HUDEP-2 (cell line): ENCODE data around the gene KCNF1.

ENCODE experiments used
- DNase-seq, 76 experiments: peaks; one replicate each; lab custom pipeline; 2025; ENCODE audit not compliant: unreplicated experiment in 76 of 76; lab: John Stamatoyannopoulos, UW

Gene KCNF1

GRCh38 chr2:10911291-10912075 is at the start of gene KCNF1:
KCNF1 (plus strand) TSS chr2:10911934; CDS start chr2:10912427, 493 bp downstream.
- peak in 1 of 76 experiments; percentile 1 for DNase-seq

GRCh38 chr2:10862330-10862729 is 49.4 kb upstream of the KCNF1 start:
- no peak for DNase-seq

- DNase-seq: no peak
These were observed 48.7 kb upstream of the KCNF1 start for GRCh38 chr2:10863047-10863446.

GRCh38 chr2:10863837-10864236 is 47.9 kb upstream of the KCNF1 start:
- no peak for DNase-seq

- DNase-seq: no peak
These were observed 47.5 kb upstream of the KCNF1 start for GRCh38 chr2:10864251-10864650.

GRCh38 chr2:10864861-10865636 is 46.7 kb upstream of the KCNF1 start:
- no peak for DNase-seq

GRCh38 chr2:10865841-10866240 is 45.9 kb upstream of the KCNF1 start:
- DNase-seq: no peak

- DNase-seq: no peak
These were observed 43.9 kb upstream of the KCNF1 start for GRCh38 chr2:10867692-10868420.

GRCh38 chr2:10868465-10869314 is 43.0 kb upstream of the KCNF1 start:
- no peak for DNase-seq

GRCh38 chr2:10871978-10872377 is 39.8 kb upstream of the KCNF1 start:
- DNase-seq: no peak

GRCh38 chr2:10873171-10873570 is 38.6 kb upstream of the KCNF1 start:
- no peak for DNase-seq

- DNase-seq: no peak
These were observed 37.8 kb upstream of the KCNF1 start for GRCh38 chr2:10873790-10874437.

GRCh38 chr2:10875126-10875525 is 36.6 kb upstream of the KCNF1 start:
- no peak for DNase-seq

- no peak for DNase-seq
These were observed 35.3 kb upstream of the KCNF1 start for GRCh38 chr2:10876394-10876793.

- no peak for DNase-seq
These were observed 34.8 kb upstream of the KCNF1 start for GRCh38 chr2:10876963-10877362.

GRCh38 chr2:10877651-10878111 is 34.1 kb upstream of the KCNF1 start:
- no peak for DNase-seq

GRCh38 chr2:10878268-10878915 is 33.3 kb upstream of the KCNF1 start:
- no peak for DNase-seq

GRCh38 chr2:10879159-10879558 is 32.6 kb upstream of the KCNF1 start:
- DNase-seq: no peak
